Suppressor macrophage treated with lipopolysaccharide for 1 hour (primary cell): ENCODE measurements around the gene CHCHD3.
A peak's percentile ranks its signal among the peaks of the same experiment; 100 is the strongest.
"Not testable (repeated sequence)": the region's sequence is repeated elsewhere in the genome, so short reads cannot be mapped to it uniquely, and the experiment has no call there.

ENCODE experiments used
- DNase-seq, 3 donors: peaks; one replicate each; pipeline ENCODE4 v3.0.0-alpha.2; 2020 to 2022

The CHCHD3 gene

DNA sequence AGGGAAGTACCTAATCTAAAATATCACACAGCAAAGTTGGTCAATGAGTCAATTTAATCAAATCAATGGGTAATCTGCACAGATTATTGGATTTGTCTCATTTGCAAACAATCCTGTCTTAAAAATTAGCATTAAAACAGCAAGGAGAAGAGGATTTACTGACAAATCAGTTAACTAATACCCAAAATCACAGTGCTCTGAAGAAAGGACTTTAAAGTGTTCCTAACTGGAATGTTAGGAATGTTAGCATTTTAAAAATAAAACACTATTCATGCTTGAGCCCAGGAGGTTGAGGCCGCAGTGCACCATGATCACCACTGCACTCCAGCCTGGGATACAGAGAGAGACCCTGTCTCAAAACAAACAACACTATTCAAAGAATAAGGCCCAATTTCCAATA, 83.1 kb downstream of the CHCHD3 start:
- DNase-seq, result no peak

DNA sequence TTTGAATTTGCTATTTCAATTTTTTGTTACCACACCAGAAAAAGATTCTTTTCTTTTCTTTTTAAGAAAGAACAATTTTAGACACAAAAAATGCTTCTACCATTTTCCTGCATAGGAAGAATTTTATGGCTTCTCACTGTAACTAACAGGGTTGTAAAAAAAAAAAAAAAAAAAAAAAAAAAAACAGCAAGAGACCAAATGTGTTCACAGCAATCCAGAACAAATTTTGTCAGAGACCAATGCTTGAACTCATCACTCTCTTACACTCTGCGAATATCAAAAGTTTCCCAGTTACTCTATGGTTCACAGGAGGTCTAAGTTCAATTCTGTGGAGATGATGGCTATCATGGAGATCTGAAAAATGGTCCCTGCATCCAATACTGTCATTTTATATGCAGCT, 84.4 kb downstream of the CHCHD3 start:
- no peak for DNase-seq

DNA sequence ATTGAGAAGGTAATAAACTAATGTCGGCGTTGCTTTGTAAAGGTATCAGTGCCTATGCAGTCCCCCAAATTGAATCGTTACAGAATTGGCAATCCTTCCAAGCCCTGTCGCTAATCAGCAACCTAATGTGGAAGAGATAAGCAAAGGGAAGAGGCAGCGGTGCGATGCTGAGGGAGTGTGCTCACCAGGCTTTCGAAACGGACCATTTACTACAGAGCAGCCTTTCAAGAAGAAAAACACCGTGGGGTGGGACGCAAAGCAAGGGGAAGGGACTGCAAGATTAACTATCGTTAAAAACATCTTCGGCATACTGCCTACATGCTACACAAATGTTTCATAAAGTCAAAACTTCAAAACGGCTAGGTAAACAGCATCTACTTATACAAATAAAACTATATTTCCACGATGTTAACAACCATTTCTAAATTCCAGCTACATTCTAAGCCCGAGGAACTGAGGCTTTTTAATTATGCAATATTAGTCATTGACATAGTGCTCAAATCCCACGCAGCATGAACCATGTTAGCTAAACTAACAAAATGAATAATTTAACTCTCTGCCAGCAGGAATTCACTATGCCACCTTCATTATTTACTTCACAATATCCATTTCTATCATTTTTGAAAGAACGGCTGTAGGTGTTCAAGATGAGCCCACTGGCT, 85.2 kb downstream of the CHCHD3 start:
- no peak for DNase-seq

DNA sequence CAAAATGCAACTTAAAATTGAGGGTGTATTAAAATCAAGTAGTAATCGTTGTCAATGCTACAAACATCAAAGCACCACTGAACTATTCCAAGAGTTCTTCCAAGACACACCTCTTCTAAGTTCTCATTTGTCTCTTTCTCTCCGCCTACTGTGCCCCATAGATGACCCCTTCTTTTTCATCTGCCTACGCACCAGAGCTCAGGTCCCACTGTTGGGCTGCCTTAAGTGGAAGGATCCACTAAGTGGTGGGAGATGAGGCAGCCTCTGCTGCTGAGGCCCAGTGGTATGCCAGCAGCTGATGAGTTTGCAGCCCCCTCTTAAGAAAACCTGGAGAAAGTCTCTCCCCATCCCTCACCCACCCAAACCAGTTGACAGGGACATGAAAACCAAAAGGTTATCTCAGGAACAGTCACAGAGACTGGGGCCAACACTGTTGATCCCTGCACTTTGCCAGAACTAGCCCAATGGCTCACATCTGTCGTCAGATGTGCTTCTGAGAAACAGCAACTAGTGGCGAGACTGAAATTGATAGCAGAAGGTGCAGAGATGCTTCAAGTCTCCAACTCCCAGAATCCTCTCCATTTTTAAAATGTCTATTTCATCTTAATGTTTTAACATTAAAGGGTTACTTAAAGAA, 88.4 kb downstream of the CHCHD3 start:
- DNase-seq, result no peak

DNA sequence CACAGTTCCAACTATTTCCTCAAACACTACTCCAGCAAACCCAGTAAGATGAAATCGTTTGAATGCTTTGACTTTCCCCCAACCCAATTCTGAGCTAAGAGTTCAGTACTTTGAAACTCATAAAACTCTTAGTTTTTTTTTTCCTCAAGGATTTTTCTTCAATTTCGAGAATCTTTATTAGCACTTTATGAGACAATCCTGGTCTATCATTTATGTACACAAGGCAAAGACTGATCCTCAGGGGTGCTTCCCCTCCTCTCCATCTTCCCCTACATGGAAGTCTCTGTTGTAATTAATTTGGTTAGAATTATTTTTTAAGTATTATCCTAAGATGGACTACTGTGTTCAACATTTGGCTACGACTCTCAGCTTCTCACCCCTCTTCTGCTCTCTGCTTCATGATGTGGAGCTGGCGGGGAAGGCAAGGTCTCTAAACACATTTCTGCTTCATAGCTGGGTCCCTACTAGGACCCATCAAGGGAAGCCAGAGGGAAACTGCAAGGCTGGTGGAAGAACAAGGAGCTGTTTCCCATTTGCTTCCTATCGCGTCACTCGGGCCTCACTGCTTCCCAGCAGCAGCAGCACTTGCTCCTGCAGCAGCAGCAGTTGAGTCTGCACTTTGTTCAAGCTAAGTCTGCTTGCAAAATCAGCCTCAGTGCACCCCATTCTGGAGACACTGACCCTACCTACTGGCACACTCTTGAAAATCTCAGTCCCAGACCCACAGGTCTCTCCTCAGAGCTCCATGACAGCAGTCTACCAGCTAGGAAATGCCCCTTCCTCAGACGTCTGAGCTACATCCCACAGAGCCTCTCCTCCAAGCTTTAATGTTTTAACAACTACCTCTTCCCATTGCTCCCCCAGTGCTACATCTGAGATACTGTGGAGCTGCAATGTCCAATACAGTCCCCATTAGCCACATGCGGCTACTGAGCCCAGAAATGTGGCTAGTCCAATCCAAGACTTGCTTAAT, 90.0 kb downstream of the CHCHD3 start:
- no peak for DNase-seq

DNA sequence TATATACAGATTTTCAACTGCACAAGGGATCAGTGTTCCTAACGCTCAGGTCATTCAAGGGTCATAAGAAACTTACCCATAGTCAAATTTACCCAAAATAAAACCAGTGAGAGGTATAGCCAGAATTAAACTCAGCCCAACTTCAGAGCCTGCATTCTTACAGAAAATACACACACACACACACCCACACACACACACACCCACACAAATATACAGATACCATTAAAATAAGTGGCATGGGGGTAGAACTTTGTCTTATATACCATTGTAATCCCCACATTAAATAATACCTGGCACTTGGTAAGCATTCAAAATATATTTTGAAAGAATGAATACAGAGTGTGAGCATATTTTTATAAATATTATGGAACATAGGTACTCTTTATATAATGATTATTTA, 93.8 kb downstream of the CHCHD3 start:
- DNase-seq, result no peak

DNA sequence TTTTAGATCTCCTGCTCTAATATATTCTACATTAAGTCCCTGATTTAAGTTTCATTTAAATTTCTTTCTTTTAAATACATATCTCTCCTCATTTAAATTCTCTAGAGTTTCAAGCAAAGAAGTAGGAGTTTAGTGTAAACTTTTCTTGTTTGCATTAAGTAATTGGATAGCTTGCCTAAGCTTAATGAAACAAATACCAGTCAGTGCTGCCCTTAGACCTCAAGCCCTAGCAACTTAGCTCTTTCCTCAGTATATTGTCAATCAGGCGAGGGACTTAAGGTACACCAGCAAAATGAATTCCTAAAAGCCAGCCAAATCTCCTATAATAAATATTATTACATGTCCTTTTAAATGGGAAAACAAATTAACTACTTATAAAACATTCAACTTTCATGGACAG, 101.5 kb downstream of the CHCHD3 start:
- no peak for DNase-seq

DNA sequence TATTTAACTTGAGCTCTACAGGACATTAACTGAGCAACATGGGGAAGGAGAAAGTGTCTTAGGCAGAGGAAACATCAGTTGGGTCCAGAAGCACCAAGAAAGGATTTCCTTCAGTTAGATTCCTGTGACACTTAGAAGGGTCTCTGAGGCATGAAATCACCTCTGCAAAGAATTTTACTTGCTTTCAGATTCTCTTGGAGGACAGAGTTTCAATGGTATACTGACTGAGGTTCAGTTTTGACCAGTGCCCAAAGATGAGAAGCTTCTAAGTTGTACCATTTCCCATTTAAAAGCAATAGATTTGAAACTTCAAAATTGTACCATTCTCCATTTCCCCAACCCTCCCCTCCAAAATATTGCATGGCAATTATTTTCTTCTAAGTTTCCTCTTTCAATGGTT, 102.4 kb downstream of the CHCHD3 start:
- no peak for DNase-seq

DNA sequence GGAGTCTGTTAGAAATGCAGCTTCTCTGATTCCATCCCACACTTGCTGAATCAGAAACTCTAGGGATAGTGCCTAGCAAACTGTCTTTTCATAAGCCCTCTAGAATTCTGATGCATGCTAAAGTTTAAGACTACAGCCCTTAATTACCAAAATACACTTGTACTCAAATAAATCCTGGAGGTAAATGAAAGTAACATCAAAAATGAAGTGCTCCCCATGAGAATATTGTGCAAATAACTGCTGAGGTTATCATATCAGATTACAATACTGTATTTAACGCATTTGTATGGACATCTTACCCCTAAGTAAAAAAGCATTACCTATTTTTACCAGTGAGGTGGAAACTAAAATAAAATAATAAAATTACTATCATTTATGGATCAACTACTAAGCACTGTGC, 104.7 kb downstream of the CHCHD3 start:
- DNase-seq, result no peak

DNA sequence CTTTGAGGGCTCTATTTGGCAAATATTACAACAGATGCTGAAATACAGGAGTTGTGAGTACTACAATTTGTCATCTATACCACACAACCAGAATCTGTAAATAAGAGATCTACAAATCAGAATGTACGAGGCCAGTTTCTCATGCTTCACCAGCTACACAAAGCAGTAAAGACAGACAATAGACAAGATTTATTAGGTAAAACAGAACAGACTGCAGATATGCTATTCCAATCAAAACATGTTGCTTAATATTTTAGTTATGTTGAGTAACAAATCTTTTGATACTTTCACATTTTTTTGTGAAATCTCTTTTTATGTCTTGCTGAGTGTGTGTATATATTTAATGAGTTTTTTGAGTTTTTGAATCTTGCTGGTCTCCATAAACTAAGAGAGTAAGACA, 109.1 kb downstream of the CHCHD3 start:
- no peak for DNase-seq

DNA sequence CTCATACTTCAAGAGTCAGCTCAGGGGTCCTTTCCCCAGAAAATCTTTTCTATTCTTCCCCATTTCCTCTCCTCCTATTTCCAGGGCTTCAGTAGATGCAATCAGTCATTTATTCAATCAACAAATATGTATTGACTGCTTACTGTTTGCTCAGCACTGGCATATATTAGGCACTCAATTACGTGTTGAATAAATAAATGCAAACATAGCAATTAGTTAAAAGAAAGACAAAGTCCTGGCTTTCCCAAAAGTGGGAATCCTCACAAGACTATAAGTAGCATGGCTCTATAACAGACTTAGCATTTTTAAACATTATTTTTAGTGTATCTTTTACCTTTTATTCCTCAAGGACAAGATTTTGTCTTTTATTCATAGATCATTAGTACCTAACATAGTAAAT, 111.6 kb downstream of the CHCHD3 start:
- no peak for DNase-seq

DNA sequence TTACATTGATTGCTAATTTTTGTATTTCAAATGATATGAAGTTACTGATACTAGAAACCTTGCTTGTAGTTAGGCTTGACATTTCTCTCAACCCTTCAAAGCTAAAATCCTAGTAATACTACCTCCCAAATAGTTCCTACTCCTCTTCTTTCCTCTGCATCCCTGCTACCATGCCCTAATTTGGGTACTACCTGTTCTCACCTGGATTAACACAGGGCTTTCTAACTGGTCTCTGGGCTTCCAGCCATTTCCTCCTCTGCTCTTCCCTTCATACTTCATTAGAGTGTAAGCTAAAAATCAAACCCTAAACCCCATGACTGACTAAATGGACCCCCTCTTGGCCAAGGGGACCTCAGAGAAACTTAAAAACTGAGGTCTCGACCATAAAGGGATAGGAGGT, 112.4 kb downstream of the CHCHD3 start:
- DNase-seq, result no peak

DNA sequence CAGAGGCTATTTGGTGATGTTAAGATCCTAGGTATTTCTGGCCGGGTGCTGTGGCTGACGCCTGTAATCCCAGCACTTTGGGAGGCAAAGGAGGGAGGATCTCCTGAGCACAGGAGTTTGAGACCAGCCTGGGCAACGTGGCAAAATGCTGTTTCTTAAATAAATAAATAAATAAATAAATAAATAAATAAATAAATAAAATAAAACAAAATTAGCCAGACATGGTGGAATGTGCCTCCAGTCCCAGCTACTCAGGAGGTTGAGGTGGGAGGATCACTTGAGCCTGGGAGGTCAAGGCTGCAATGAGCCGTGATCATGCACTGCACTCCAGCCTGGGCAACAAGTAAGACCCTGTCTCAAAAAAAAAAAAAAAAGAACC, 114.4 kb downstream of the CHCHD3 start:
- not testable (repeated sequence) for DNase-seq

DNA sequence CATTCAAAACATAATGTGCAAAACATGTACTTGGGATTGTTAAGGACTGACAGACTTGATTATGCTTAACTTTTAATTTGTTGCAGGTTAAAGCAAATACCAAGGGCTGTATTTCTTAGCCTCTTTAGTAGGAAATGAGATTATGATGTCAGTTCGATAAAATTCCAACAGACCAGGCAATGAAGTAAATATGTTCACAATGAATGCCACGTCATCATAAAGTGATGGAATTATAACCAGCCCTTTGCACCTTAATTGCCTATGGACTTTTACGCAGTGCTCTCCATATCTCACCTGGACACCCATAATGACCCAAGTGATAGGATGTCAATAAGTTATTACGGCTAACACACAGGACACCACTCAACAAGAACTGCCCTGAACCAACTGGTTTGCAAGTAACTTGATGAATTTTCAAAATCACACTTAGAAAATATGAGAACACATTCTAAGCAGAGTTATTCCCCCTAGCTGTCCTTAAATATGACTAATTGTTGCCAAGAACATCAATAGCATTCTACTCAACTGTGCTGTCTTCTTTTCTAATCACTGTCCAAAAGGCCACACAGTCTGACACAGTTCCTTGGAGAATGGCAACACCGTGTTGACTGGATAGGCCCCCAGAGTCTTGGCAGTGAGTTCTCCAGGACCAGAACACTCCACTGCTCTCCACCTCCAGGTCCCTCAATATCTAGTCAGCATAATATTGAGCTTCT, 115.0 kb downstream of the CHCHD3 start:
- no peak for DNase-seq

DNA sequence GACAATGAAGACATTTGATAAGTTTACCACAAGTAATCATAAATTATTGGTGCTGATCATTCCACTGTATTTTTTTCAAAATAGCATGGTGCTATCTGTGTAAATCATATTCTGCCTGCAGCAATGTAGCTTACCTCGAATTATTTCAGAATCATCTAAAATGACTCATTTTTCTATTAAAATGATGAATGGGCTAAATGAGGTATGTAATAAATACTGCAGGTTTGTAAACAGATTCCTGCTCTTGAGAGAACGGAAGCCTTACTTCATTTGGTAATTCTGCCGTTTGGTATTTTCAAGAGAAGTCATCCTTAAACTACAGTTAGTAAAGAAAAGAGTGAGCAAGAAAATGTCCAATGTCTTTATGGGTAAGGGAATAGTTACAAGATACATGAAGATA, 115.9 kb downstream of the CHCHD3 start:
- no peak for DNase-seq

DNA sequence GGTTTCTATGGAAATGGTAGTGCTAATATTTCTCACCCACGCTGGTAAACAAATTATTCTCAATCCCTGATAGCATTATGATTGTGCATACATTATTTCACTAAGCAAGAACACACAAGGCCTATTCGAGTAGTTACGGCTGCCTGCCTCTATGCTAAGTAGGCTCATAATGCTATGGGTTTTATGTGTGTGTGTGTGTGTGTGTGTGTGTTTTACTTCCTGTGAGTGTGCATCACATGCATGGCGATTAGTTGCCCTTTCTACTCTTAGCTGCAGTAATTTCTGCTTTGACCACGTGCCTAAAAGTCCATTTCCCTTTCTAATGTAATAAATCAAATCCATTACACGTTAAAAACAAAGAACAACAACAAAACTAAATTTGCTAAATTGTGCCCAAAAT, 117.0 kb downstream of the CHCHD3 start:
- peak; percentile 50 to 62 (median 53) for DNase-seq

DNA sequence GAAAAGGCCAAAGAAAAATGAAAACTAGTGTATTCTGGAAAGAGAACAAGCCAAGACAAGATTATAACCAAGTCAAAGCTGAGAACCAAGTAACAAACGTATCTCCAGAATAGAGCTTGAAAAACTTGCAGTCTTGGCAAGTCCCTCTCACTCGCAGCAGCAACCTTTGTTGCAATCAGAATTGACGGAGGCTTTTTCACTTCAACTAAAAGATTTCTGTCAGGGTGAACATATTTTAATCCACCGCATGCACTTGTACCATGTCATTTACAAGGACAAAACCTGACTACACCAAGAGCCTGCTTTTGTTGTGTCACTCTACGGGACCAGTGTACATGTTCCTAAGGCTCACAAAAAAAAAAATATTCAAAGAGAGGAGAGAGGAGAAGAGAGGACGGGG, 122.0 kb downstream of the CHCHD3 start:
- DNase-seq, result no peak

DNA sequence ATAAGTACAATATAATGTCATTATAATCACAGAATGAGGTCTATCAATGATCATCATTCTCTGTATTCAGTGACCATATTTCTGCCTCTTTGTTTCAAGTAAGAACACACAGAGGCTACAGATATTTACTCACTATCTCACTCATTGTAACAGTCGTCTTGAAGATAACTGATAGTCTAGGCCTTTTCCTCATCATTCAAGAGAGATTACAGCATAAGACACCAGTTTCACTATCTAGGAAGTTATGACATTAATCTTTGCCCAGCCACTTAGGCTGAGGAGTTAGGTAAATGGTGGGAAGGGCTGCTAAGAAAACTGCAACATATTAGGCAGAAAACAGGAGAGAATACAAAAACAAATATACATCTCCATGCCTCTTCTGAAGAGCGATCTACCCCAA, 125.3 kb downstream of the CHCHD3 start:
- no peak for DNase-seq

DNA sequence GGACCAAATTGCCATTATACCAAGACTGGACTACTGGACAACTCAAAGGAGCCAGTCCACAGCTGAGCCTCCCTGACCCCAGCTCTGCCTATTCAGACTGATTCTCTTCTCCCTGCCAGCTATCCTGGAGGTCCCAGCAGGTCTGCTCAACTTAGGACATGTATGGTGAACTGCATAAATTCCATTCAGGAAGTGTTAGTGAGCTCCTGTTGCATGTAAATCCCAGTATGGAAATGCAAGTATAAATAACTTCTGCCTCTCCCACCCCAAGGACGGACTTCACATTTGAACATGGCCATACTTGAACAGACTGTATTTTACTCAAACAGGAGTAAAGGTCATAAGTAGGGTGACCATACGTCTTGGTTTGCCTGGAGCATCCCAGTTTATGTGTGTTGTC, 128.4 kb downstream of the CHCHD3 start:
- DNase-seq, result no peak

DNA sequence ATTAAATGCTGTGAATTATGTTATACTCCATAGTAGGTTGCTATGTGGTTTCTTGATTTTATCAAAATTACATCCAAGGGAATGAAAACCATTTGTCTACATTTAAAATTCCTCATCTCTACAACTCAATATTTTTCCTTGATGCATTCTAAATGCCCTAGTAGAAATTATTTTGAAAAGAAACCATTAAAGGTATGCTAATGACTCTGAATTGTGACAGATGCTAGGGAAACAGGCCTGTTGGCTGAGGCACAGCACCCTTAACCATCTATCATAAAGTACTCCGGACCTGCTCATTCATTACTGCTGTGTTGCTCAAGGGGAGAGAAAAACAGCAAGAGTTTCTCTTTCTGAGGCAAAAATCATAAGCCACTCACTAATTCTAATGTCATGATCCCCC, 131.2 kb downstream of the CHCHD3 start:
- DNase-seq, result no peak

DNA sequence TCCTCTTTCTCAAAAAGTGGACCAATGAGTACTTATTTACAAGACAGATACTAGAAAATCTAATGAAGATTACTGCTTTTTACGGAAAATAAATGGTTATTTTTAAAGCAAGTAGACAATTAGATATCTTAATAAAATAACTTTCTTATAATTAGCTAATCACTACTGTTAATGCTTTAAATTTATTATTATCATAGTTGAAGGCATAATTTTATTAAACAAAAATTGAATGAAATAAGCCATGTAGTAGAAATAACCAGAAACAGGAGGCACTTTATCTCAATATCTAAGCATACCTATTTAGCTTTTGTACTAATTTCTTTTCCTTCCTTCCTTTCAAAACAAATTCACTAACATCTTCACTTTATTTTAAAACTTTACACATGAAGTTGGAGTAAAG, 134.9 kb downstream of the CHCHD3 start:
- DNase-seq, result no peak

DNA sequence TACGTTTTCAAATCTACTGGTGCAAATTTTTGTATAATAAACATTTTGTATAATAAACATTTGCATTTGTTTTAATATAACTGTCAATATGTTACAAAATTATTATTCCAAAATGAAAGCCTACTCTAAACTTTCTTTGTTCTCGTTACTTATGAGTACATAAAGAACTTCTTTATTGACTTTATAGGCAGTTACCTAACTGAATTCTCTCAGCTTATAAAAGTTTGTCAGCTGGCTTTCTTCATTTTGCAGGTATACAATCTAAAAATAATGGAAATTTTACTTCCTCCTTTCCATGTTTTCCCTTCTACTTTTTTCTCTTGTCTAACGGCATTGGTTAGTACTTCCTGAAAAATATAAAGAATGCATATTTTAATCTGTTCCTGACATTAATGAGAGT, 137.1 kb downstream of the CHCHD3 start:
- DNase-seq, result no peak

DNA sequence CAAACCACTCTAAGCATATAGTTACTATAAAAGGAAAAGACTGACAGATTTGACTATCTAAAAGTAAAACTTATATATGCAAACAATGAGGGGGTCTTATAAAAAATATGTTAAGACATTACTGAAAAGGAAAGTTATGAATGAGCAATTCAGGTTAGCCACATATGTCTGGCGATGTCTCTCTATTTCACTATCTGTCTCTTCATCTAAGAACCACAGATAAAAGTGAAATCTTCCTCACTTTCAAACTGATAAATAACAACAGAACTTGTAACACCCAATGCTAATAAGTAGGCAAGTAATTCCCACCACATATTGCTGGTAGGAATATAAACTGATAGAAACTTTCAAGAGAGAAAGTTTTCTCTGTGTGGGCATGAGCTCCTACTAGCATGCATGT, 138.2 kb downstream of the CHCHD3 start:
- no peak for DNase-seq
